ENCODE results near the gene UGT2B10.

The UGT2B10 gene

DNA sequence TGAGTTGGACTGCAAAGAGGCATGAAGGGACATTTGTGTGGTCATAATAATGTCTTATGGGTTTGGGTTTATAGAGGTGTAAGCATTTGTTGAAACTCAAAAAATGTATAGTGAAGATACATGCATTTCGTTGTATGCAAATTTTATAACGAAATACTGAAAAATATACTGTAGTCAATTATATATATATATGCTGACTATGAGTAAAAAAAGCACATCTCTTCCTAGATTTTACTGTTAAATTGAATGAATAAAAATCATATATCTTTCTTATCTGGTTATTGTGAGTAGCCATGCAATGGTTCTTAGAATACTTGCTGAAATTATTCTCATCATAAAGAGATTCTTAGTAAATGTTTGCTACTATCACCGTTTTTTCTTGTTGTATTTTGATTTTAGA is 34.5 kb downstream of the UGT2B10 start:
- Histone ChIP-seq H3K4me1 (ENCODE audit: insufficient read depth, low read length) (no peaks in the 10 kb centered on the region), H3K4me3 (ENCODE audit: low read length) (no peak overlapping the region), H3K9me3 (ENCODE audit: low read length) (no peaks in the 10 kb centered on the region), H3K36me3 (ENCODE audit: insufficient read depth, low read length) (no peaks in the 10 kb centered on the region), H2AFZ (ENCODE audit: low read depth, low read length) (no peak overlapping the region), H3K27me3 (ENCODE audit: insufficient read depth, low read length) (no peaks in the 10 kb centered on the region)

DNA sequence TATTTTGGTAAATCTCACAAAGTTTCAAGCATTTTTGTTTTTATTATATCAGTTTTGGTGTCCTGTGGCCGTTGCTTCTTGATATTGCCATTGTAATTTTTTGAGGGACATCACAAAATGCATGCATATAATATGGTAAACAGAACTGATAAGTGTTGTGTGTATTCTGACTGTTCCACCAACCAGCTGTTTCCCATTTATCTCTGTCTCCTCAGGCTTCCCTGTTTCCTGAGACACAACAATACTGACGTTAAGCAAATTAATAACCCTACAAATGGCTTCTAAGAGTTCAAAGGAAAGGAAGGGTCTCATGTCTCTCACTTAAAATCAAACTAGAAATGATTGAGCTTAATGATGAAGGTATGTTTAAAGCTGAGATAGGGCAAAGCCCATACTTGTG is 40.0 kb downstream of the UGT2B10 start:
- Histone ChIP-seq H2AFZ (ENCODE audit: low read depth, low read length) (no peak overlapping the region), H3K9me3 (ENCODE audit: low read length) (no peaks in the 10 kb centered on the region), H3K36me3 (ENCODE audit: insufficient read depth, low read length) (no peaks in the 10 kb centered on the region), H3K4me3 (ENCODE audit: low read length) (no peak overlapping the region), H3K27me3 (ENCODE audit: insufficient read depth, low read length) (no peaks in the 10 kb centered on the region), H3K4me1 (ENCODE audit: insufficient read depth, low read length) (no peaks in the 10 kb centered on the region)

DNA sequence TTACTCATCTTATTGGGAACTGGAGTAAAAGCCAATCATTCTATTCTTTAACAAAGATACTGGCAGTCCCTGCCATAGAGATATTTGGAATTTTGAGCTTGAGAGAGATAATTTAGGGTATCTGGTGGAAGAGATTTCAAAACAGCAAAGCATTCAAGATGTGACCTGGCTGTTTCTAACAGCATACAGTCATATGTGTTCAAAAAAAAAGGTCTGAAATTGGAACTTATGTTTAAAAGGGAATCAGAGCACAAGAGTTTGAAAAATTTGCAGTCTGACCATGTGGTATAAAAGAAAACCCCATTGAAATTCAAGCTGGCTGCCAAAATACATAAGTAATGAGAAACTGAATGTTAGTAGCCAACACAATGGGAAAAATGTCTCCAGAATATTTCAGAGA is 42.2 kb downstream of the UGT2B10 start:
- Histone ChIP-seq H3K4me1 (ENCODE audit: insufficient read depth, low read length) (no peaks in the 10 kb centered on the region), H3K9me3 (ENCODE audit: low read length) (no peaks in the 10 kb centered on the region), H3K27me3 (ENCODE audit: insufficient read depth, low read length) (no peaks in the 10 kb centered on the region), H3K36me3 (ENCODE audit: insufficient read depth, low read length) (no peaks in the 10 kb centered on the region), H2AFZ (ENCODE audit: low read depth, low read length) (no peak overlapping the region), H3K4me3 (ENCODE audit: low read length) (no peak overlapping the region)

- no peaks in the 10 kb centered on the region for H3K36me3 ChIP-seq (ENCODE audit: insufficient read depth, low read length)
- H3K27me3 ChIP-seq (ENCODE audit: insufficient read depth, low read length) = no peaks in the 10 kb centered on the region
- H3K9me3 ChIP-seq (ENCODE audit: low read length) = no peaks in the 10 kb centered on the region
- H2AFZ ChIP-seq (ENCODE audit: low read depth, low read length) = no peak overlapping the region
- no peaks in the 10 kb centered on the region for H3K4me1 ChIP-seq (ENCODE audit: insufficient read depth, low read length)
- H3K4me3 ChIP-seq (ENCODE audit: low read length) = no peak overlapping the region
Observed at GRCh38 chr4:68859655-68860054, 43.9 kb downstream of the UGT2B10 start.

DNA sequence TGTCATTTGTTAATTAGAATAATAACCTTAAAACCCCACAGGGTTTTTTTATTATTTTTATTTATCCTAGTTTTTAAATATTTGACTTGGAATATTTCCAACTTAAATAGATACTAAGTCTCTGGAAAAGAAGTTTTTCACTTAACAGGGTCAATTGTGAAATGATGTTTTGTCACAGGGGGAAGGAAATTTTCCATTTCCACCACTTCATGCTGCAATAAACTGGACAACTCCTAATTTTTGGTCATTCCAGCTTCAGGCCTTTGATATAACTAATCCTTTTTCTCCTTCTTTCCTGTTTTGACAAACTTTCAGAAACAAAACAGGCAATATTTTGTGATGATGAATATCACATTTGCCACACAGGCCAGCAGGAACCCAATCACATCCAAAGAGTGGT is 45.3 kb downstream of the UGT2B10 start:
- Histone ChIP-seq H3K4me3 (ENCODE audit: low read length) (no peak overlapping the region), H3K36me3 (ENCODE audit: insufficient read depth, low read length) (no peaks in the 10 kb centered on the region), H3K4me1 (ENCODE audit: insufficient read depth, low read length) (peaks cover 3% of the 10 kb centered on the region), H3K27me3 (ENCODE audit: insufficient read depth, low read length) (no peaks in the 10 kb centered on the region), H2AFZ (ENCODE audit: low read depth, low read length) (no peak overlapping the region), H3K9me3 (ENCODE audit: low read length) (no peaks in the 10 kb centered on the region)

DNA sequence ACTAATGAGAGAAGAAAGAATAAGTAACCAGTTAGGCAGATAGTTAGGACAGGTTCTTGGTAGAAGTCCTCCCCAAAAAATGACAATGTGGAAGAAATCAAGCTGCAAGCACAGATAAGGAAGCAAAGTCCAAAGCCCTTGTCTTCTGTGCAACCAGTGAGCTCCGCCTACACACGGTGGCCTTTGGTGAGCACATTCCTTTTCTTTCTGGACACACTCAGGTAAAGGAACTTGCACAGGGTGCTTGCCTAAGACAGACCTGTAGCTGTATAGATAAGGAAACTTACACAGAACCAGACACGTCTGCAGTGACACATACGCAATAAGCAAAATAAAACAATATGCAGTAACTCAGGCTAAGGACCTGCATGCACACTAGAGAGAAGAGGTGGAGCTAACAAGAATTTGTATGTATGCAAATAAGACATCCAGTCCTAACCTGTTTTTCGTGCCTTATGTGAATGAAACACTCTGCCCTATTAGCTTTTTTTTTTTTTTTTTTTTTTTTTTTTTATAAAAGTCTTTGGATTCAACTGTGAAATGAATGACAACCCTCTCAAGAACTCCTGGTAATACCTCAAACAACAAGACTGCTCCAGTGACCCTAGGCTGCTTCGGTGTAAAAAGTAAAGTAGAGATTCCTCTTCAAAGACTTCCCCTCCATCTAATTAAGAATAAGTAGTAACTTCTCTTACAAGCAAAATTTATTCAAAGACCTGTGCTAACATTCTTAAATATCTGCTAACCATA is 48.8 kb downstream of the UGT2B10 start:
- H3K9me3 ChIP-seq (ENCODE audit: low read length) = no peaks in the 10 kb centered on the region
- H3K4me3 ChIP-seq (ENCODE audit: low read length) = no peak overlapping the region
- H3K4me1 ChIP-seq (ENCODE audit: insufficient read depth, low read length) = peaks cover 3% of the 10 kb centered on the region
- no peaks in the 10 kb centered on the region for H3K27me3 ChIP-seq (ENCODE audit: insufficient read depth, low read length)
- no peak overlapping the region for H2AFZ ChIP-seq (ENCODE audit: low read depth, low read length)
- no peaks in the 10 kb centered on the region for H3K36me3 ChIP-seq (ENCODE audit: insufficient read depth, low read length)

GRCh38 chr4:68865188-68865638 is 49.4 kb downstream of the UGT2B10 start:
- Histone ChIP-seq H3K27me3 (ENCODE audit: insufficient read depth, low read length) (no peaks in the 10 kb centered on the region), H3K9me3 (ENCODE audit: low read length) (no peaks in the 10 kb centered on the region), H3K4me3 (ENCODE audit: low read length) (no peak overlapping the region), H3K4me1 (ENCODE audit: insufficient read depth, low read length) (peaks cover 3% of the 10 kb centered on the region), H2AFZ (ENCODE audit: low read depth, low read length) (no peak overlapping the region), H3K36me3 (ENCODE audit: insufficient read depth, low read length) (no peaks in the 10 kb centered on the region)

DNA sequence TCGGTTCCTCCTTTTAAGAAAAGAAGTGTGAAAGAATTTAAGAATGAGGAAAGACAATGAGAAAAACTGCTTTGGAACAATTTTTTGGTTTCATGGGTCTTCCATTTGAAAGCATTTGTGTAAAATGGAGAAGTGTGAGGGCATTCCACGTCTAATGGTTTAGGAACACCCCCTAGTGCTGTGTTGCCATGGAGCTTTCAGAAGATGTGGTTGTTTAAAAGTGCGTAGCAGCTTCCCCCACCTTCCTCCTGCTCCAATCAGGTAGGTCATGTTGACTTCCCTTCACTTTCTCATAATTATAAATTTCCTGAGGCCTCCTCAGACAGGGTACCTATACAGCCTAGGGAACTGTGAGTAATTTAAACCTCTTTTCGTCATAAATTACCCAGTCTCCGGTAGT is 50.0 kb downstream of the UGT2B10 start:
- no peaks in the 10 kb centered on the region for H3K27me3 ChIP-seq (ENCODE audit: insufficient read depth, low read length)
- no peaks in the 10 kb centered on the region for H3K36me3 ChIP-seq (ENCODE audit: insufficient read depth, low read length)
- no peaks in the 10 kb centered on the region for H3K9me3 ChIP-seq (ENCODE audit: low read length)
- no peak overlapping the region for H2AFZ ChIP-seq (ENCODE audit: low read depth, low read length)
- no peak overlapping the region for H3K4me3 ChIP-seq (ENCODE audit: low read length)
- H3K4me1 ChIP-seq (ENCODE audit: insufficient read depth, low read length) = peaks cover 3% of the 10 kb centered on the region

DNA sequence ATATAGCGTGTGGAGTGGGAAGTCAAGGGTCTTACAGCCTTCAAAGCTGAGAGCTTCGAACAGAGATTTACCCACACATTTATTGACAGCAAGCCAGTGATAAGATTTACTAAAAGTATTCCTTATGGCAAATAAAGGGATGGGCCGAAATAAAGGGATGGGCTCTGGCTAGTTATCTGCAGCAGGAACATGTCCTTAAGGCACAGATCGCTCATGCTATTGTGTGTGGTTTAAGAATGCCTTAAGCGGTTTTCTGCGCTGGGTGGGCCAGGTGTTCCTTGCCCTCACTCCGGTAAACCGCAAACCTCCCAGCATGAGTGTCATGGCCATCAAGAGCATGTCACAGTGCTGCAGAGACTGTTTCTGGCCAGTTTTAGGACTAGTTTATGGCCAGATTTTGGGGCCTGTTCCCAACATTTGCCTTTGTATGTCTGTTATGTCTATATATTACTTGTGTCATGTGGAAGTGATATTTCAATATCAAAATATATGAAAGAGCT is 53.5 kb downstream of the UGT2B10 start:
- no peaks in the 10 kb centered on the region for H3K27me3 ChIP-seq (ENCODE audit: insufficient read depth, low read length)
- no peak overlapping the region for H3K4me3 ChIP-seq (ENCODE audit: low read length)
- H3K9me3 ChIP-seq (ENCODE audit: low read length) = no peaks in the 10 kb centered on the region
- H2AFZ ChIP-seq (ENCODE audit: low read depth, low read length) = no peak overlapping the region
- no peaks in the 10 kb centered on the region for H3K36me3 ChIP-seq (ENCODE audit: insufficient read depth, low read length)
- H3K4me1 ChIP-seq (ENCODE audit: insufficient read depth, low read length) = peaks cover 3% of the 10 kb centered on the region

DNA sequence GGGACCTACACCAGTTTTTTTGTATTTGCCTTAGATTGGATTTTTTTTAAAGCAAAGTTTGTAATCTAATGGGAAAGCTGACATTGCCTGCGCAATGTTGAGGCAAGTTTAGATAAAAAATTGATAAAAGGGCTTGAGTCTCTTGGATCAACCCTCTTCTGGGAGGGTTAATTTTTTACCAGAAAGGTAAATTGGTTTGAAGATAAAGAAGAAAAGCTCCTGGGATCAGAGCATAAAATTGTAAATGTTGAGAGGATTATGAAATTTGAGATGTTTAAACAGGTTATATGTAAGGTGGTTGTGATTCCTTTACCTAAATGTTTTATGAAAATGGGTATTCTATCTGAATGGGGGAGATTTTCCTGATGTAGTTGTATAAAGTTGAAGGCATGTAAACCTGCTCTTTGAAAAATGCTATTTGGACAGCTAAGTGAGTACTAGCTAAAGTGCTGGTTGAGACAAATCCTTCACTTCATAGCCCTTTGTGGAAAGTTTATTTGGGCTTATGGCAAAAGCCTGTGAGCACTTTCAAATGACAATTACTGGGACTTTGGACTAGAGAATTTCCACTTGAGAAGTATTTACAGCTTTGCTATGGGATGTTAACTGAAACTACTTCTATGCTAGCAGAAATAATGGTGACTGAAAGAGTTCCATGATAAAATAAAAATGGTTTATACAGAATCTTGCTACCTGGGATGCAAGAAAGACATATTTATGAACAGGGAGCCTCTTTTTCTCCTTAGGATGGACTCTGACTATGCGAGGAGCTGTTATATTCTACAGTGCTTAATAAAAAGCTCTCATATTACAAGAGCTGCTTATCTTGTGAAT is 56.2 kb downstream of the UGT2B10 start:
- H3K36me3 ChIP-seq (ENCODE audit: insufficient read depth, low read length) = no peaks in the 10 kb centered on the region
- H3K4me1 ChIP-seq (ENCODE audit: insufficient read depth, low read length) = no peaks in the 10 kb centered on the region
- H3K4me3 ChIP-seq (ENCODE audit: low read length) = no peak overlapping the region
- H2AFZ ChIP-seq (ENCODE audit: low read depth, low read length) = no peak overlapping the region
- no peaks in the 10 kb centered on the region for H3K27me3 ChIP-seq (ENCODE audit: insufficient read depth, low read length)
- no peaks in the 10 kb centered on the region for H3K9me3 ChIP-seq (ENCODE audit: low read length)

DNA sequence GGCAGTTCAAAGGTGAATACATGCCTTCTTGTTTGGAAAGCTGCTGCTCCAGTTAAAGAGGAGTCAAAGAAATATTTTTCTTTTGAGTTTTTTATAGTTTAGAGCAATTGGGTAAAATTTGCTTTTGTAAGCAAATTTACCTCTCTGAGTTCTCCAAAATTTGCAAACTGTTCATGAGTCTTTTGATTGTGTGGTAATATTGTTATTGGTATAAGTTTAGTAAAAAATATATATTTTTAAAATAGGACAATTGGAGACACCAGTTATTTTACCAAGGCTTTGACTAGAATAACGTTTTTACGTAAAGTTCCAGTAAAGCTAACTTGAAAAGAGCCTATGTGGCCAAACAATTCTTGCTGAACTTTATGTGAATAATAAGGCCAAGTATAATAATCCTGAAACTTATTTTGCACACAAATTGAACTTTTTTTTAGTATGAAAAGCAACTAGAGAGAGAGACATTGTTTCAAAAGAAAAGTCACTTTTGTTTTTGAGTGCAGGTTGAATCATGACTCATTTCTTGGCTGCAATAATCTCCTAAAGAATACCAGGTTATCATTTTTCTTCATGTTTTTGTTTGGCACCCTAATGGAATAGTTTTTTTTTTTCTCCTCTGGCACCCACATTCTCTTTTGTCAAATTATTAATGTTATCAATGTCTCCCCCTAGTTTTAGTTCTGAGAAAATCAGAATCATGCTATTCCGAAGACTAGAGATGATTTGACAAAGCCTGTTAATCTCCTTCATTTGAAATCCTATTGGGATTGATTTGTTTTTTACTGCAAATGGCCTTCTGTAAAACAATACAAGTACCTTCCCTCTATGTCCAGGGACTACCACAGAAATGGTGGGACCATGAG is 57.1 kb downstream of the UGT2B10 start:
- no peaks in the 10 kb centered on the region for H3K4me1 ChIP-seq (ENCODE audit: insufficient read depth, low read length)
- no peak overlapping the region for H2AFZ ChIP-seq (ENCODE audit: low read depth, low read length)
- no peaks in the 10 kb centered on the region for H3K9me3 ChIP-seq (ENCODE audit: low read length)
- H3K4me3 ChIP-seq (ENCODE audit: low read length) = no peak overlapping the region
- no peaks in the 10 kb centered on the region for H3K36me3 ChIP-seq (ENCODE audit: insufficient read depth, low read length)
- no peaks in the 10 kb centered on the region for H3K27me3 ChIP-seq (ENCODE audit: insufficient read depth, low read length)

- H3K4me1 ChIP-seq (ENCODE audit: insufficient read depth, low read length) = no peaks in the 10 kb centered on the region
- H2AFZ ChIP-seq (ENCODE audit: low read depth, low read length) = no peak overlapping the region
- no peaks in the 10 kb centered on the region for H3K27me3 ChIP-seq (ENCODE audit: insufficient read depth, low read length)
- H3K4me3 ChIP-seq (ENCODE audit: low read length) = no peak overlapping the region
- no peaks in the 10 kb centered on the region for H3K36me3 ChIP-seq (ENCODE audit: insufficient read depth, low read length)
- H3K9me3 ChIP-seq (ENCODE audit: low read length) = no peaks in the 10 kb centered on the region
Observed at GRCh38 chr4:68874507-68874906, 58.7 kb downstream of the UGT2B10 start.

GRCh38 chr4:68877555-68877954 is 61.8 kb downstream of the UGT2B10 start:
- Histone ChIP-seq H3K4me1 (ENCODE audit: insufficient read depth, low read length) (no peaks in the 10 kb centered on the region), H3K9me3 (ENCODE audit: low read length) (no peaks in the 10 kb centered on the region), H3K36me3 (ENCODE audit: insufficient read depth, low read length) (no peaks in the 10 kb centered on the region), H3K4me3 (ENCODE audit: low read length) (no peak overlapping the region), H2AFZ (ENCODE audit: low read depth, low read length) (no peak overlapping the region), H3K27me3 (ENCODE audit: insufficient read depth, low read length) (no peaks in the 10 kb centered on the region)

Data from neuron (in vitro differentiated cells).